Duodenal mucosa (tissue), 2 donors: ENCODE results near the gene FYN.

Experiments used
- H3K27ac ChIP-seq: one replicate; pipeline ENCODE4 v1.7.0; 2013; ENCODE audit warnings: low read depth, low read length
- H3K27me3 ChIP-seq, 2 donors: one replicate each; pipeline ENCODE4 v1.7.0; 2013; ENCODE audit warnings: low read length in 2 of 2, control low read depth in 1 of 2; ENCODE audit not compliant: insufficient read depth in 2 of 2, control insufficient read depth in 1 of 2
- H3K36me3 ChIP-seq, 2 donors: one replicate each; pipeline ENCODE4 v1.7.0; 2013; ENCODE audit warnings: low read length in 2 of 2, control low read depth in 1 of 2; ENCODE audit not compliant: insufficient read depth in 2 of 2, control insufficient read depth in 1 of 2
- H3K4me1 ChIP-seq, 2 donors: one replicate each; pipeline ENCODE4 v1.7.0; 2013; ENCODE audit warnings: low read length in 2 of 2, control low read depth in 1 of 2; ENCODE audit not compliant: insufficient read depth in 2 of 2, control insufficient read depth in 1 of 2
- H3K4me3 ChIP-seq, 2 donors: one replicate each; pipeline ENCODE4 v1.7.0; 2013; ENCODE audit warnings: low read length in 2 of 2, low read depth in 1 of 2
- H3K9ac ChIP-seq, 2 donors: one replicate each; pipeline ENCODE4 v1.7.0; 2013; ENCODE audit warnings: low read length in 2 of 2, low read depth in 1 of 2
- H3K9me3 ChIP-seq, 2 donors: one replicate each; pipeline ENCODE4 v1.7.0; 2013; ENCODE audit warnings: low read length in 2 of 2, control low read depth in 1 of 2; ENCODE audit not compliant: control insufficient read depth in 1 of 2

FYN gene

GRCh38 chr6:111745186-111745585, 128.1 kb downstream of the FYN start:
- H3K27me3 ChIP-seq: no peaks in the 10 kb centered on the region
- H3K9ac ChIP-seq: no peak overlapping the region
- H3K4me1 ChIP-seq: no peaks in the 10 kb centered on the region
- H3K4me3 ChIP-seq: no peak overlapping the region
- no peak overlapping the region for H3K27ac ChIP-seq
- no peaks in the 10 kb centered on the region for H3K36me3 ChIP-seq
- no peaks in the 10 kb centered on the region for H3K9me3 ChIP-seq

- H3K9ac ChIP-seq: no peak overlapping the region
- H3K4me3 ChIP-seq: no peak overlapping the region
- H3K36me3 ChIP-seq: no peaks in the 10 kb centered on the region
- no peaks in the 10 kb centered on the region for H3K4me1 ChIP-seq
- H3K9me3 ChIP-seq: no peaks in the 10 kb centered on the region
- no peak overlapping the region for H3K27ac ChIP-seq
- H3K27me3 ChIP-seq: no peaks in the 10 kb centered on the region
Measured at GRCh38 chr6:111743862-111744692, 129.2 kb downstream of the FYN start.

- Histone ChIP-seq H3K9ac (no peak overlapping the region), H3K36me3 (no peaks in the 10 kb centered on the region), H3K27ac (no peak overlapping the region), H3K4me1 (no peaks in the 10 kb centered on the region), H3K9me3 (no peaks in the 10 kb centered on the region), H3K27me3 (no peaks in the 10 kb centered on the region), H3K4me3 (no peak overlapping the region)
Measured at GRCh38 chr6:111743360-111743759, 129.9 kb downstream of the FYN start.

- Histone ChIP-seq H3K27me3 (no peaks in the 10 kb centered on the region), H3K9me3 (no peaks in the 10 kb centered on the region), H3K4me1 (no peaks in the 10 kb centered on the region), H3K9ac (no peak overlapping the region), H3K4me3 (no peak overlapping the region), H3K27ac (no peak overlapping the region), H3K36me3 (no peaks in the 10 kb centered on the region)
Measured at GRCh38 chr6:111741177-111741952, 131.9 kb downstream of the FYN start.

GRCh38 chr6:111740506-111740905, 132.7 kb downstream of the FYN start:
- no peaks in the 10 kb centered on the region for H3K36me3 ChIP-seq
- peaks cover 0 to 3% of the 10 kb centered on the region in 2 donors for H3K4me1 ChIP-seq
- H3K9me3 ChIP-seq: no peaks in the 10 kb centered on the region
- H3K9ac ChIP-seq: no peak overlapping the region
- H3K27me3 ChIP-seq: no peaks in the 10 kb centered on the region
- H3K4me3 ChIP-seq: no peak overlapping the region
- H3K27ac ChIP-seq: no peak overlapping the region

- H3K4me1 ChIP-seq: peaks cover 3 to 4% of the 10 kb centered on the region in 2 donors
- no peak overlapping the region for H3K9ac ChIP-seq
- H3K27me3 ChIP-seq: no peaks in the 10 kb centered on the region
- H3K4me3 ChIP-seq: no peak overlapping the region
- H3K9me3 ChIP-seq: no peaks in the 10 kb centered on the region
- H3K27ac ChIP-seq: no peak overlapping the region
- no peaks in the 10 kb centered on the region for H3K36me3 ChIP-seq
Measured at GRCh38 chr6:111739257-111739696, 134.0 kb downstream of the FYN start.

- Histone ChIP-seq H3K27me3 (no peaks in the 10 kb centered on the region), H3K9me3 (no peaks in the 10 kb centered on the region), H3K36me3 (no peaks in the 10 kb centered on the region), H3K27ac (no peak overlapping the region), H3K4me3 (no peak overlapping the region), H3K4me1 (peaks cover 3 to 4% of the 10 kb centered on the region in 2 donors), H3K9ac (no peak overlapping the region)
Measured at GRCh38 chr6:111738631-111739030, 134.6 kb downstream of the FYN start.

GRCh38 chr6:111738156-111738555, 135.1 kb downstream of the FYN start:
- Histone ChIP-seq H3K9ac (no peak overlapping the region), H3K27ac (no peak overlapping the region), H3K27me3 (no peaks in the 10 kb centered on the region), H3K36me3 (no peaks in the 10 kb centered on the region), H3K4me1 (peaks cover 3 to 4% of the 10 kb centered on the region in 2 donors), H3K9me3 (no peaks in the 10 kb centered on the region), H3K4me3 (no peak overlapping the region)

- H3K27me3 ChIP-seq: no peaks in the 10 kb centered on the region
- peaks cover 4% of the 10 kb centered on the region in 2 donors for H3K9me3 ChIP-seq
- no peak overlapping the region for H3K27ac ChIP-seq
- H3K36me3 ChIP-seq: no peaks in the 10 kb centered on the region
- H3K9ac ChIP-seq: no peak overlapping the region
- H3K4me3 ChIP-seq: no peak overlapping the region
- H3K4me1 ChIP-seq: peaks cover 3 to 4% of the 10 kb centered on the region in 2 donors
Measured at GRCh38 chr6:111737065-111737521, 136.2 kb downstream of the FYN start.

GRCh38 chr6:111736005-111736608, 137.1 kb downstream of the FYN start:
- Histone ChIP-seq H3K36me3 (no peaks in the 10 kb centered on the region), H3K4me3 (no peak overlapping the region), H3K27ac (no peak overlapping the region), H3K27me3 (no peaks in the 10 kb centered on the region), H3K9me3 (peaks cover 4% of the 10 kb centered on the region in 2 donors), H3K4me1 (peaks cover 3 to 4% of the 10 kb centered on the region in 2 donors), H3K9ac (no peak overlapping the region)
